OCI-LY1 (cell line): Measurements from ENCODE around the gene MNAT1.

Experiments
- H2AFZ ChIP-seq: fragments of 200-600 bp; sonication (generic), shearing (Covaris generic); 2 replicates; pipeline ENCODE4 v1.6.0; 2014; ENCODE audit warnings: antibody characterized with exemption, mild to moderate bottlenecking, low read length
- H3F3A ChIP-seq: fragments of 200-600 bp; sonication (generic), shearing (Covaris generic); 2 replicates; pipeline ENCODE4 v1.6.0; 2014; ENCODE audit warnings: mild to moderate bottlenecking, antibody characterized with exemption, low read length, moderate library complexity; ENCODE audit not compliant: insufficient read depth
- H3K27ac ChIP-seq: fragments of 200-600 bp; sonication (generic); 2 replicates; pipeline ENCODE4 v1.5.1; 2014; ENCODE audit warnings: low read length, mixed run types, mild to moderate bottlenecking, low read depth; ENCODE audit not compliant: poor library complexity, severe bottlenecking
- H3K27me3 ChIP-seq: fragments of 200-600 bp; sonication (generic); 2 replicates; pipeline ENCODE4 v1.6.0; 2014; ENCODE audit warnings: antibody characterized with exemption, mild to moderate bottlenecking, low read length, moderate library complexity; ENCODE audit not compliant: insufficient read depth
- H3K36me3 ChIP-seq: fragments of 200-600 bp; sonication (generic); 2 replicates; pipeline ENCODE4 v1.6.1; 2014; ENCODE audit warnings: mild to moderate bottlenecking, antibody characterized with exemption, low read length, moderate library complexity, mixed read lengths; ENCODE audit not compliant: insufficient read depth
- H3K4me1 ChIP-seq: fragments of 200-600 bp; sonication (generic); 2 replicates; pipeline ENCODE4 v1.5.1; 2014; ENCODE audit warnings: mild to moderate bottlenecking, low read length, moderate library complexity; ENCODE audit not compliant: insufficient read depth, severe bottlenecking
- H3K4me2 ChIP-seq: fragments of 200-600 bp; sonication (generic), shearing (Covaris generic); 2 replicates; pipeline ENCODE4 v1.6.1; 2014; ENCODE audit warnings: low read length
- H3K4me3 ChIP-seq: fragments of 200-600 bp; sonication (generic); 2 replicates; pipeline ENCODE4 v1.5.1; 2014; ENCODE audit warnings: low read length, low read depth, mild to moderate bottlenecking, mixed read lengths; ENCODE audit not compliant: poor library complexity, severe bottlenecking
- H3K79me2 ChIP-seq: fragments of 200-600 bp; shearing (Covaris generic); 2 replicates; pipeline ENCODE4 v1.6.1; 2016; ENCODE audit warnings: mixed run types, low read length, mixed read lengths; ENCODE audit not compliant: insufficient read depth
- H3K9ac ChIP-seq: fragments of 200-600 bp; sonication (generic), shearing (Covaris generic); 2 replicates; pipeline ENCODE4 v1.6.1; 2014; ENCODE audit warnings: mild to moderate bottlenecking, low read length, mixed read lengths
- H3K9me2 ChIP-seq: fragments of 200-600 bp; sonication (generic), shearing (Covaris generic); 2 replicates; pipeline ENCODE4 v1.6.1; 2014; ENCODE audit warnings: low read depth, mild to moderate bottlenecking, low read length, mixed read lengths
- H3K9me3 ChIP-seq: fragments of 200-600 bp; shearing (Covaris generic); 2 replicates; pipeline ENCODE4 v1.6.1; 2014; ENCODE audit warnings: low read length, mixed read lengths
- H4K20me1 ChIP-seq: fragments of 200-600 bp; sonication (generic), shearing (Covaris generic); 2 replicates; pipeline ENCODE4 v1.6.0; 2016; ENCODE audit warnings: mild to moderate bottlenecking, low read length; ENCODE audit not compliant: insufficient read depth
- EZH2 ChIP-seq: fragments of 200-600 bp; sonication (generic), shearing (Covaris generic); IDR thresholded peaks from 2 replicates; pipeline ENCODE4 v1.8.0; 2017; ENCODE audit warnings: borderline replicate concordance, mixed run types, mild to moderate bottlenecking, antibody characterized with exemption, low read length, moderate library complexity, mixed read lengths
- TF ChIP-seq, protein P1 (sequence below): fragments of 200-600 bp; sonication (generic), shearing (Covaris generic); IDR thresholded peaks from 2 replicates; pipeline ENCODE4 v1.5.1; 2017; ENCODE audit warnings: mild to moderate bottlenecking, antibody characterized with exemption, low read length, moderate library complexity, mixed read lengths

MNAT1 gene

DNA sequence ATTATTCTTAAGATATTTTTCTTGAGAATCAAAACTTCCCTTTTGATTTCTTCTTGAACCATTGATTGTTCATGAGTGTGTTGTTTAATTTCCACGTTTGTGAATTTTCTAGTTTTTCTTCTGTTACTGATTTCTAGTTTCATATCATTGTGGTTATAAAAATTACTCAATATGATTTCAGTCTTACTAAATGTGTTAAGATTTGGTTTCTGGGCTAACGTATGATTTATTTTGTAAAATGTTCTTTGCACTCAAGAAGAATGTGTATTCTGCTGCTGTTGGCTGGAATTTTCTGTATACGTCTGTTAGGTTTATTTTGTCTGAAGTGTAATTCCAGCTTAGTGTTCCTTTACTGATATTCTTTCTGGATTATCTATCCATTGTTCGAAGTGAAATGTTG lies 221.6 kb downstream of the MNAT1 start:
- H3K9ac ChIP-seq = no peak overlapping the region
- H3K36me3 ChIP-seq = no peaks in the 10 kb centered on the region; the same call in 1 of the 2 replicates
- no peaks in the 10 kb centered on the region for H3K4me1 ChIP-seq
- no peak overlapping the region for H3K27ac ChIP-seq
- no peaks in the 10 kb centered on the region for H3F3A ChIP-seq
- no peak overlapping the region for H3K4me3 ChIP-seq
- TF ChIP-seq, protein P1, sequence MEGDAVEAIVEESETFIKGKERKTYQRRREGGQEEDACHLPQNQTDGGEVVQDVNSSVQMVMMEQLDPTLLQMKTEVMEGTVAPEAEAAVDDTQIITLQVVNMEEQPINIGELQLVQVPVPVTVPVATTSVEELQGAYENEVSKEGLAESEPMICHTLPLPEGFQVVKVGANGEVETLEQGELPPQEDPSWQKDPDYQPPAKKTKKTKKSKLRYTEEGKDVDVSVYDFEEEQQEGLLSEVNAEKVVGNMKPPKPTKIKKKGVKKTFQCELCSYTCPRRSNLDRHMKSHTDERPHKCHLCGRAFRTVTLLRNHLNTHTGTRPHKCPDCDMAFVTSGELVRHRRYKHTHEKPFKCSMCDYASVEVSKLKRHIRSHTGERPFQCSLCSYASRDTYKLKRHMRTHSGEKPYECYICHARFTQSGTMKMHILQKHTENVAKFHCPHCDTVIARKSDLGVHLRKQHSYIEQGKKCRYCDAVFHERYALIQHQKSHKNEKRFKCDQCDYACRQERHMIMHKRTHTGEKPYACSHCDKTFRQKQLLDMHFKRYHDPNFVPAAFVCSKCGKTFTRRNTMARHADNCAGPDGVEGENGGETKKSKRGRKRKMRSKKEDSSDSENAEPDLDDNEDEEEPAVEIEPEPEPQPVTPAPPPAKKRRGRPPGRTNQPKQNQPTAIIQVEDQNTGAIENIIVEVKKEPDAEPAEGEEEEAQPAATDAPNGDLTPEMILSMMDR = no peak
- no peak for TF ChIP-seq EZH2
- H3K9me3 ChIP-seq = peaks cover 9% of the 10 kb centered on the region; the same call in 1 of the 2 replicates
- H2AFZ ChIP-seq = no peak overlapping the region
- no peaks in the 10 kb centered on the region for H3K27me3 ChIP-seq
- no peaks in the 10 kb centered on the region for H3K79me2 ChIP-seq
- no peak overlapping the region for H3K4me2 ChIP-seq
- H4K20me1 ChIP-seq = no peaks in the 10 kb centered on the region
- no peaks in the 10 kb centered on the region for H3K9me2 ChIP-seq

DNA sequence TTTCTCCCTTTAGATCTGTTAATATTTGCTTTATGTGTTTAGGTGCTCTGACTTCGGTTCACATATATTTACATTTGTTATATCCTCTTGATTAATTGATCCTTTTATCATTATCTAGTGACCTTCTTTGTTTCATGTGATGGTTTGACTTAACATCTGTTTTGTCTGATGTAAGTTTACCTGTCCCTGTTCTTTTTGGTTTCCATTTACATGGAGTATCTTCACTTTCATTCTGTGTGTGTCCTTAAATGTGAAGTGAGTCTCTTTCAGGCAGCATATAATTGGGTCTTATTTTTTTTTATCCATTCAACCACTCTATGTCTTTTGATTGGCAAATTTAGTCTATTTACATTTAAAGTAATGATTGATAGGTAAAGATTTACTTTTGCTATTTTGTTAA lies 222.1 kb downstream of the MNAT1 start:
- Histone ChIP-seq H3K79me2 (no peaks in the 10 kb centered on the region), H3K27me3 (no peaks in the 10 kb centered on the region), H3K4me1 (no peaks in the 10 kb centered on the region), H3F3A (no peaks in the 10 kb centered on the region), H3K9me2 (no peaks in the 10 kb centered on the region), H3K4me3 (no peak overlapping the region), H2AFZ (no peak overlapping the region), H3K36me3 (no peaks in the 10 kb centered on the region; the same call in 1 of the 2 replicates), H3K9ac (no peak overlapping the region), H3K9me3 (peaks cover 9% of the 10 kb centered on the region; the same call in 1 of the 2 replicates), H3K27ac (no peak overlapping the region), H3K4me2 (no peak overlapping the region), H4K20me1 (no peaks in the 10 kb centered on the region)
- TF ChIP-seq, protein P1 = no peak
- no peak for TF ChIP-seq EZH2

DNA sequence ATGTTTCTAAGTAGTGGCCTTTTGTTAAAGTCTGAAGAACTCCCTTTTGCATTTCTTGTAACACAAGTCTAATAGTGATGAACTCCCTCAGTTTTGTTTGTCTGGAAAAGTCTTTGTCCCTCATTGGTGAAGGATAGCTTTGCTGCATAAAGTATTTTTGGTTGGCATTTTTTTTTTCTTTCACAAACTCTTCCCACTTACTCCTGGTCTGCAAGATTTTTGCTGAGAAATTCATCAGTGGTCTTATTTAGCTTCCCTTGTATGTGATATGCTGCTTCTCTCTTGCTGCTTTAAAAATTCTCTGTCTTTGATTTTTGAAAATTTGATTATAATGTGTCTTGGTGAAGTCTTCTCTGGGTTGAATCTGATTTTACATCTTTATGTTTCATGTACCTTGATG lies 223.6 kb downstream of the MNAT1 start:
- H2AFZ ChIP-seq = no peak overlapping the region
- no peaks in the 10 kb centered on the region for H3K9me2 ChIP-seq
- H3K79me2 ChIP-seq = no peaks in the 10 kb centered on the region
- no peaks in the 10 kb centered on the region for H3K27me3 ChIP-seq
- no peak overlapping the region for H3K4me3 ChIP-seq
- H3K27ac ChIP-seq = no peak overlapping the region
- H4K20me1 ChIP-seq = no peaks in the 10 kb centered on the region
- H3F3A ChIP-seq = no peaks in the 10 kb centered on the region
- no peaks in the 10 kb centered on the region for H3K4me1 ChIP-seq
- H3K36me3 ChIP-seq = no peaks in the 10 kb centered on the region; the same call in 1 of the 2 replicates
- H3K4me2 ChIP-seq = no peak overlapping the region
- peaks cover 9% of the 10 kb centered on the region; the same call in 1 of the 2 replicates for H3K9me3 ChIP-seq
- TF ChIP-seq, protein P1 = no peak
- TF ChIP-seq EZH2 = no peak
- H3K9ac ChIP-seq = no peak overlapping the region
